ENCODE measurements around the gene PROSER2.

PROSER2 gene, protein sequence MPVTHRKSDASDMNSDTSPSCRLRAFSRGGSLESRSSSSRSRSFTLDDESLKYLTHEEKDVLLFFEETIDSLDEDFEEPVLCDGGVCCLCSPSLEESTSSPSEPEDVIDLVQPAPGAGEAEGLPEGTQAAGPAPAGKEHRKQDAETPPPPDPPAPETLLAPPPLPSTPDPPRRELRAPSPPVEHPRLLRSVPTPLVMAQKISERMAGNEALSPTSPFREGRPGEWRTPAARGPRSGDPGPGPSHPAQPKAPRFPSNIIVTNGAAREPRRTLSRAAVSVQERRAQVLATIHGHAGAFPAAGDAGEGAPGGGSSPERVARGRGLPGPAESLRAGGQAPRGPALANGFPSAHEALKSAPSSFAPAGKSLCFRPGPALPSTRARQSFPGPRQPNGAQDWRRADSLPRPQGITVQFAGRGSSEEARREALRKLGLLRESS

DNA sequence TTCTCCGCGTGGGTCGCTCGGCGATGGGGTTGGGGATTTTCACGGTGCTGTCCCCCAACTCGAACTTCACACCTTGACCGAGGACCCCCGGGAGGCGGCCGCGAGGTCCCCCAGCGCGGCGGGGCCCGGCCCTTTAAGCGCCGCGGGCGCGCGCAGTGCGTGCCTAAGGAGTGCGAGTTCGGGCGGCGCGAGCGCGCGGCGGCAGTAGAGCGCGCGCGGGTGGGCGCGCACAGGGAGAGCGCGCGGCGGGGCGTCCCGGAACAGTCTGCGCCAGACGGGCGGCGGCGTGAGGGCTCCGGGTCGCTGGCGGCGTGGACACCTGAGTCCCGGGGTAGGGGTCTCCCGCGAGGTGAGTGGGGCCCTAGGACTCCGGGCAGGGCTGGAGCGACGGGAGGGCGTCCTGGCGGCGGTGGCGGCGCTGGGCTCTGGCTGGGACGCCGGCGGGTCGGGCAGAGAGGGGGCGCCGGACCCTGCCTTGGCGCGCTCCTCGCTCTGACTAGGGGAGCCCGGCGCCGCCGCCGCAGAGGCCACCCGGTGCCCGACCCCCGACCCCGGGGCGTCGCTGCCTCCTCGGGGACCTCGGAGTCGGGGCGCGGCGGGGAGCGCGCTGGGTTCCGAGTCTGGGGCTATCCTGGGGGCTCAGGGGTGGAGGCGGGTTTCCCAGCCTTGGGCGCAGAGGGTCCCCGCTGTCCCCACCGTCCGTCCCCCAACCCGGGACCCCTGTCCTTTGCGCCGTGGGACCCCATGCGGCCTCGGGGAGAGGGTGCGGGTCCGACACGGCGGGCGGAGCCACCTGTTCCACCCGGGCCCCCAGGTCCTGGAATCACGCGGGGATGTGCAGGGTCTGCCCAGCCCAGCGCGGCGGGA is at the start of gene PROSER2:
Gene PROSER2 (plus strand): TSS at position 235 of the 867 bp plus-strand sequence. CDS start 28,722 bp downstream, outside the sequence.
- DNase-seq (ENCODE audit: low spot score) = no peak

DNA sequence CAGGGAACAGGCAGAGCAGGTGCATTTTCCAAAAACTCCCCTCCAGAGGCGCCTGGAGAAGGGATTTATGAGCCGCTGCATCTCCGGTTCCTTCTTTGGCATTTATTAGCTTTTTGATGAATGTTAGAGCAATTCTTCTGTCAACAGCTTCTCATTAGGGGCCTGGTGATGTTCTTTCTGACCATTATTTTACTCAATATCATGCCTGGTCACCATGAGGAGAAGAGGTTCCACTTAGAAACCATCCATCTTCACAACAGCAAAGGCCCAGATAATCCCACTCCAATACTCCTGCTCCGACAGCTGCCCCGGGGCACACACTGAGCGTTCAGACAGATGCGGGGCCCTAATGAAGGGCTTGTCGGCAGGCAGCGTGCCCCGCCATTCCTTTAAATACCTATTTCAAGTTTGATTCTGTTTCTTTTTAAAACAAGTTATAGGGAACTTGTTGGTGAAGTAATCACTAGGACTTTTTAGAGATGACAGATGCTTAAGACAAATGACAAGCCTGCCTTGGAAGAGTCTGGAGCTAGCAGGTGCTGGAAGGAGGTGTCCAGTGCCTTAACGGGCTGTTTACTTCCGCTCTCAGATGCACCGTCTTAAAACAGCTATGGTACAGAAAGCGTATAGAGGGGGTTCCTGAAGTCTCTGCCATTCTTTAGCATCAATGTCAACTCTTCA is 49.3 kb upstream of the PROSER2 start:
- no peak for DNase-seq (ENCODE audit: low spot score)

DNA sequence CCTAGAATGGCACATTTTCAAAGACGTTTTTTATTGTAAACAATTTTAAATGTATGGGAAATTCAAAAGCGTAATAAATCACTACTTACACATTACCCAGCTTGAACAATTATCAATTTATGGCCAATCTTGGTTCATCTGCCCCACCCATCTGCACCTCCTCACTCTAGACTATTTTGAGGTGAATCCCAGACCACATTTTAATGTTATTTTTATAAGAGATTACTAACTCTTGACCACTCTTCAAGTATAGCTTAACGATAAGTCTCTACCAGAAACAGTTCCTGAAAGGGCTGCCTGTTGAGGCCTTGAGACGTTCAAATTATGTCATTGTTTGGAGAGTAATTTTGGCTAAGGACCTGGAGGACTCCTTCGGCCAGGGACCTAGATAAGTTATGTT is 47.7 kb upstream of the PROSER2 start:
- no peak for DNase-seq (ENCODE audit: low spot score)

DNA sequence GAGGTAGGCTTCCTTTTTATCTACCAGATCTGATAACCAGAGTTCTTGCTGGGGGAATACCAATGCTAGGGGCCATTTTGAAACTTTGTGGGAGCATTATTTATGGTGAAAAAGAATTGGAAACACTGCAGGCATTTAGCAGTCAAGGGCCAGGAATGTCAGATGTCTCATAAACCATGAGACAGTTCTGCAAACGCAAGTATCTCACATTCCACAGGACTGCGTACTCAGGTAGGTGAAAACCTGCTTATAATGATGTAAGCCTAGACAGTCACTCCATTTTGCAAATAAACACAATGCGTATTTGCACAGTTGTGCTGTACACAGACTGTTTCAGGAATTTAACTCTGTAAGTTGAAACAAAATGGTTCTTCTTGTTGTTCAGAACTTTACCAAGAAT is 47.1 kb upstream of the PROSER2 start:
- no peak for DNase-seq (ENCODE audit: low spot score)

DNA sequence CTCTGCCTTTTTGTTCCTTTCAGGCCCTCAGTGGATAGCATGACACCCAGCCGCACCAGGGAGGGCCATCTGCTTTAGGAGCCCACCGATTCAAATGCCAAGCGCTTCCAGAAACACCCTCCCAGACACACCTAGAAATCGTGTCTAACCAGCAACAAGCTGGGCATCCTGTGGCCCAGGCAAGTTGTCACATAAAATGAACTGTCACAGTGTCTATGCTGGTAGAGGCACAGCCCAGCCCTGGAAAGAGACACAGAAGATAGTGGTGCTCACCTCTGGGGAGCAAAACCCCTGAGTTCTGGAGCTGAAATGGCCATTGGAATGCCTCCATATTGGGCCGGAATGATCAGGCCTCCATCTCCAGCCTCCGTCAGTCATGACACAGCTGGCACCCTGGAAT is 42.0 kb upstream of the PROSER2 start:
- no peak for DNase-seq (ENCODE audit: low spot score)

DNA sequence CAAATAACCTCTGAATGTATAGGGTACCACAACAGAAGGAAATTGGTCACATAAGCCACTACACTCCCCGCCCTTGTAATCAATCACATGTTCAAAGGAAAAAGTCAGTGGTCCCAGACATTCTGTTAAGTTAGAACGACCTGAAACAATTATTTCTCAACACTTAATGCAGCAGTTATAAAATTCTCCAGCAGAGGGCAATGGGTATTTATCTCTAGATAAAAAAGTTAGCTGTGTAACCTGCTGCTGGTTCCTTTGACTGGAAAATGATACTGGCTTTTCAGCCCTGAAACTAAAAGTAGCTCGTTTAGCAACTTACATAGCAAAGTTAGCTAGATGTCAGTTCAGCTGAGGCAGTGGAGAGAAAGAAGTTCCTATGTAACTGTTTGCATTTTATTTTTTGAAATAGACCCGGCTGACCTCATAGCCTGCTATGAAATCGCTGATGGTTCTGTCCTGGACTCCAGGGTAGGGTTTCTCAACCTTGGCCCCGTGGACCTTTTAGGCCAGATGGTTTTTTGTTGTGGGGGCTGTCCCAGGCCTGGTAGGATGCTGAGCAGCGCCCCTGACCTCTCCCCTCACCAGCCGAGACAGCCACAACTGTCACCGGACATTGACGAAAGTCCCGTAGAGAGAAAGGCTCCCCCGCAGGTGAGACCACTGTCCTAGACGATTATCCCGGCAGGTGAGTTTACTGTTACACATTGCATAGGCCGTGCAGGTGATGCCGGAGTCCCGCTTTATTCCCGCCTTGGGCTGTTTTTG is 40.2 kb upstream of the PROSER2 start:
- peak; percentile 48 for DNase-seq (ENCODE audit: low spot score)

DNA sequence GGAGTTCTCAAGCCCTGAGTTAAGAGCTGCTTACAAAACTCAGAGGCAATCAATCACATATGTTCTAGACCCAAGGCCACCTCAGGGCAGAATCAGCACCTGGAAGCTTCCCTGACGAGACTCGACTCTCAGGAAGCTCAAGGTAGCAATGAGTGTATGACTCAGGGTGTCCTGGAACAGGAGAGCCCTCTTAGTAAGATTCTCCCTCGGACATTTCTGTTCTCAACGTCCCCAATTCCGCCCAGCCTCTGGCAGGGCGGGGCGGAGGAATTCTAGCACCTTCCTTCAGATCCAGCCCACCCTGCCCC is 39.6 kb upstream of the PROSER2 start:
- no peak for DNase-seq (ENCODE audit: low spot score)

DNA sequence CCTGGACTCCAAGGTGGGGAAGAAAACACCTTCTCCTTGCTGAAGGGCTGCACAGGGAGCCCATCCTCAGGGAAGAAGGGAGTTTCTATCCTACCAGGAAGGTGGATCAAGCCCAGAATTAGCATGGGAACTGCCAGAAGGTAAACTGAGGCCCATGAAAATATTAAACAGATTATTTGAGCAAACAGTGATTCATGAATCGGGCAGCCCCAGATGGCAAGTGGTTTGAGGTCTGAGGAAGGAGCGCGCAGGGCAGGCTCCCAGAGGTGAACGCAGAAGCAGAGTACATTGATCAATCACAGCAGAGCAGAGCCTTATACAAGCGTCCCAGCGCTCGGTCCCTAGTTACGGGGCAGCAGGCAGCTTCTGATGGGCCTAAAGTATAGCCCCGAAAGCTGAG is 35.8 kb upstream of the PROSER2 start:
- DNase-seq (ENCODE audit: low spot score) = no peak

DNA sequence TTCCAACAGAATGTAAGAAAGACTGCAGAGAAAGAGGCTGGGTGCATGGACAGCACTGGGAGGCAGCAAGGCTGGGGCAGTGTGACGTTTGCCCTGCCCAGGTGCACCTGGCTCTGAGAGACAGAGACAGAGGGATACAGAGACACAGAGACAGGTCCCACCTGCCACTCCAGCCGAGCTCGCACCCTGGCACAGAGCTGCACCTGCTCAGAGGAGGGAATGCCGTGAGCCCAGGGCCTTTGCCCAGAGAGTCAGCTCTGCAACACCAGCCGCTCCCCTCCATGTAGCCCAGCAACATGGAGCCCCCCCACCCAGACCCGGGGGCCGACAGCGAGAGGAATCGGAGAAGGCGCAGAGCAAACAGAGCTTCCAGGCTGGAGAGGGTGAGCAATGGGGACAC is 35.3 kb upstream of the PROSER2 start:
- DNase-seq (ENCODE audit: low spot score) = no peak

DNA sequence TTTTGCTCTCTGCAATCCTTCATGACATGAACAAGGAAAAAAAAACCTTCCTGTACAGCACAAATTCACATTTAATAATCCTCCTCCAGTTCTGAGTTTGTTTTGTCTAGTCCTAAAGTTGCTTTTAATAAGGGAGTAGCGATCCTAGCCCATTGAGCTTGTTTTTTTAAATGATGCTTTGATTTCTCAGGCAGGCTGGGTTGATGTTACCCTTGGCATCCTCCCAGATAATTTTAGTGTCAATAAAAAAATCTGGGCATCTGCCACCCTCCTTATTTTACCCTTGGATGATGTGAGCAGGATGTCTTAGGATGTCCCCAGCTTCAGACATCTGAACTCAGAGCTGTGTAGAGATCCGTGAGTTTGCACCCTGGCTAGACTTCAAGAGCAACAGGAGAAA is 33.9 kb upstream of the PROSER2 start:
- no peak for DNase-seq (ENCODE audit: low spot score)

DNA sequence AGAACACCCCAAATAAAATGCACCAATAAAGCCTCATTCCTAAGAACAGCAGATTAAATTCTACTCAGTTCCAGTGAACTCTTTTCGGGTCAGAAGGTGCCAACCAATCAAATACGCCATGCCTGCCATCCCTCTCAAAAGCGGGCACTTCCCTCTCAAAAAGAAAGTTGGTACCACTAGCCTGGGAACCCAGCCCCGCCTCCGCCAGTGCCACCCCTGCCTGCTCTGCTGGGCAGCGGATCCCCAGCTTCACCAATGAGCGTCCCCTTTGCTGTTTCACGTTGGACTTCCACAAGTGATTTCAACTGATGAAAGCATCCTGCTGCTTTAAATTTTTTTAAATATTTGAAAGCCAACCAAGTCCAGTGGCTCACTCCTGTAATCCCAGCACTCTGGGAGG is 33.2 kb upstream of the PROSER2 start:
- DNase-seq (ENCODE audit: low spot score) = no peak

DNA sequence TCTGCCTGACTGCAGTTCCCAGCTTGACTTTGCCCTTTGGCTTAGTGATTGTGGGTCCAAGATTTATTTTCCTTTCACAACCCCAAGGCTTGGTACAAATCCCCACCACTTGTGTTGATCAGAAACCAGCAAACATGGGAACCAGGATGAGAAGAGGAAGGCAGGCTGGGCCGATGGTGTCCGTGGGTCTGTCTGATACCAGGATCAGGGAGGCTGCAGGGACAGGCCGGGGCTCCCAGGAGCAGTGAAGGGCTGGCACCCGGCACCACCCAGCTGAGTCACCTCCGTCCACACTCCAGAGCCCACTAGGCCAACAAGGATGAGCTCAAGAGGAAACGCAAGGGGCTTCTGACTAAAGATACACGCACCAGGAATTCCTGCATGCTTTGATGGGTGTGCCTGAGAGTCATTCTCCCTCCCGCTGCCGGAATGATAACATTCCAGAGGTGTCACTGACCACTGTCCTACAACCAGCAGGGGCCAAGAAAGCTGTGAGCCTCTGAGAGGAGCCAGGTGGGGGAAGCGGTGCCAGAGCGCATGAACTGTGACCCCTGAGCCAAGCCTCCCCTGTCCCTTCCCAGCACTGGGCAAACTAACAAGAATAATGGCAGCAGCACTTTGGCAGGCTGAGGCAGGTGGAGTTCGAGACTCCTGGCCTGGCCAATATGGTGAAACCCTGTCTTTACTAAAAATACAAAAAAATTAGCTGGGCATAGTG is 29.2 kb upstream of the PROSER2 start:
- DNase-seq (ENCODE audit: low spot score) = no peak

DNA sequence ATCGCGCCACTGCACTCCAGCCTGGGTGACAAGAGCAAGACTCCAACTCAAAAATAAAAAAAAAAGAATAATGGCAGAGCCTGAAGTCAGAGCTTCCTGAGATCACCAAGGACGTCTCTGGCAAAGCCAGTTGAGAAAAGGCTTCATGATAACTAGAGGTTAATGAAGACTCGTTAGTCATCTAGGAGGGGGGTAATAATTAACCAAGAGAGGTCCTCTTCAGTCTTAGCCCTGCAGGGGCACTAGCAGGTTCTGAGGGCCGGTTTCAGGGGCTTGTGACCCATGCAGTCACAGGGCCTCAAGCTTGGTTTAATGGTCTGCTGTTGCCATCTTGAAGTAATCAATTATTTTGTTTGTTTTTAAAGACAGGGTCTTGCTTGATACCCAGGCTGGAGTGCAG is 28.6 kb upstream of the PROSER2 start:
- DNase-seq (ENCODE audit: low spot score) = no peak

DNA sequence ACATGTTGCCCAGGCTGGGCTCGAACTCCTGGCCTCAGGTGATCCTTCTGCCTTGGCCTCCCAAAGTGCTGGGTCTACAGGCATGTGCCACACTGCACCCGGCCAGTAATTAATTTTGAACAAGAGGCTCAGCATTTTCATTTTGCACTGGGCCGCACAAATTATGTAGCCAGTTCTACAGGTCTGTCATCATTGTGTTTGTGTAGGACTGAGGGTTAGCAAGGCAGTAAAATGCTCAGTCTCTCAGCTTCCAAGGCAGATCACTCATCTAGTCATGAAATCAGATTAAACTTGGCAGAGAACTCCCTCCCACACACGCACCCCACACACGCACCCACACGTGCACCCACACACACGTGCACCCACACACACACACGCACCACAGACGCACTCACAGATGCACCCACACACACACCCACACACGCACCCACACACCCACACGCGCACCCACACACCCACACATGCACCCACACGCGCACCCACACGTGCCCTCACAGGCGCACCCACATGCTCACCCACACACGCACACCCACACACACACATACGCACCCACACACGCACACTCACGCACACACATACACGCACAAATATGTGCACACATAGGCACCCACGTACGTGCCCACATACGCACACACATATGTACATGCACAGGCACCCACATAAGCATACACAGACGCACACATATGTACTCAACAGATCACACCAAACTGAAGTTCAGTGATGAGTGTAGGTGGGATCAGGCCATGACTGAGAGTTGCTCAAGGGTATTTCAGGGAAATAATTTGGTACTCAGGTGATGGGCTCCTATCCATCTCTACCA is 27.8 kb upstream of the PROSER2 start:
- DNase-seq (ENCODE audit: low spot score) = no peak

DNA sequence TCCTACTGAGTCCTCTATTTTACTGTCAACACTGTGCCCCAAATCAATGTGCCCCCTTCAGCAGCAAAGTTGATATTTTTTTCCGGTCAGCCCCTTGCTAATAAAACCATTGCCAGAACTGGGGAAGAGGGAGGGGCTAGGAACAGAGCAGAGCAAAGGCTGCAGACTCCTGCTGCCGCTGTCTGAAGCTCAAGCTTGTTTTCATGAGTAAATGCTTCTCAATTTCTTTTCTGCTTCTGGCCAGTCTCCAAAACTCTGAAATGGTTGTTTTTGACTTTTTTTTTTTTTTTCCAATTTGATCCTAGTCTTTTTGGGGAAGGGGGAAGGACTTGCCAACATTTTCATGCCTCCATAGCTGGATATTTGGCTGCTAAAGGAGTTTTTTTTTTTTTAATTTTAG is 26.7 kb upstream of the PROSER2 start:
- no peak for DNase-seq (ENCODE audit: low spot score)

DNA sequence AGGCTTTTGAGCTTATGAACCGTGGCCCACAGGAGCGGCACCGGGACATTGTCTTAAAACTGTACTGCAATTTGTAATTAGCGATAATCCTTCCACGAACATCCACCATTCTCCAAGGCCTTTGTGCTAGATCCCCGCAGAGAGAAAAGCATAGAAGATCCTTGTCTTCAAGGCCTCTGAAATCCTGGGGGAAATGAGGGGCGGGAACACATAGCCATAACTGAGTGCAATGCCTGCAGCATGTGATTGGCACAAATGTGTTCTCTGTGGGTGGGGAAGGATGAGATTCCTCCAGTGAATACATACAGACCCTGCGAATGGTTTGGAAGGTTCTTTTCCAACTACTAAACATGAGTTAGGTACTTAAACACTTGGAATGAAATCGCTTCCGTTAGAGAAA is 25.9 kb upstream of the PROSER2 start:
- DNase-seq (ENCODE audit: low spot score) = no peak

DNA sequence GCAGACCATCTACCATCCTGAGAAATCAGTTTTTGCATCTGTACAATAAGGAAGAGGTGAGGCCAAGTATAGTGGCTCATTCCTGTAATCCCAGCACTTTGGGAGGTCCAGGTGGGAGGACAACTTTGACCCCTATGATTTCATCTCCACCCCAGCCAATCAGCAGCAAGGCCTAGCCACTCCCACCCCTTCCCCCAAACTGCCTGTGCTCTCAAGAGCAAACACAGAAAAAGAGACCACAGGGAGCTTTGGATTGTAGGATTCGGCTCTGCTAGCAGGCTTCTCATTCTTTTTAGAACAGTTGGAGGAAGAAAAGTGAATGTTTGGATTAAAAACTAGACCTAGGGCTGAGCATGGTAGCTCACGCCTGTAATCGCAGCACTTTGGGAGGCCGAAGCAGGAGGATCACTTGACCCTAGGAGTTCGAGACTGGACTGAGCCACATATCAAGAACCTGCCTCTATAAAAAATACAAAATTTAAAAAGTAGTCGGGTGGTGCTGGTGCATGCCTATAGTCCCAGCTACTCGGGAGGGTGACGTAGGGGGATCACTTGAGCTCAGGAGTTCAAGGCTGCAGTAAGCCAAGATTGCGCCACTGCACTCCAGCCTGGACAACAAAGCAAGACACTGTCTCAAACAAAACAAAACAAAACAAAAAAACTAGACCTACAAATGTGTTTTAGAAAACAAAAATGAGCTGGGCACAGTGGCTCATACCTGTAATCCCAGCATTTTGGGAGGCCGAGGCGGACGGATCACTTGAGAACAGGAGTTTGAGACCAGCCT is 25.1 kb upstream of the PROSER2 start:
- no peak for DNase-seq (ENCODE audit: low spot score)

DNA sequence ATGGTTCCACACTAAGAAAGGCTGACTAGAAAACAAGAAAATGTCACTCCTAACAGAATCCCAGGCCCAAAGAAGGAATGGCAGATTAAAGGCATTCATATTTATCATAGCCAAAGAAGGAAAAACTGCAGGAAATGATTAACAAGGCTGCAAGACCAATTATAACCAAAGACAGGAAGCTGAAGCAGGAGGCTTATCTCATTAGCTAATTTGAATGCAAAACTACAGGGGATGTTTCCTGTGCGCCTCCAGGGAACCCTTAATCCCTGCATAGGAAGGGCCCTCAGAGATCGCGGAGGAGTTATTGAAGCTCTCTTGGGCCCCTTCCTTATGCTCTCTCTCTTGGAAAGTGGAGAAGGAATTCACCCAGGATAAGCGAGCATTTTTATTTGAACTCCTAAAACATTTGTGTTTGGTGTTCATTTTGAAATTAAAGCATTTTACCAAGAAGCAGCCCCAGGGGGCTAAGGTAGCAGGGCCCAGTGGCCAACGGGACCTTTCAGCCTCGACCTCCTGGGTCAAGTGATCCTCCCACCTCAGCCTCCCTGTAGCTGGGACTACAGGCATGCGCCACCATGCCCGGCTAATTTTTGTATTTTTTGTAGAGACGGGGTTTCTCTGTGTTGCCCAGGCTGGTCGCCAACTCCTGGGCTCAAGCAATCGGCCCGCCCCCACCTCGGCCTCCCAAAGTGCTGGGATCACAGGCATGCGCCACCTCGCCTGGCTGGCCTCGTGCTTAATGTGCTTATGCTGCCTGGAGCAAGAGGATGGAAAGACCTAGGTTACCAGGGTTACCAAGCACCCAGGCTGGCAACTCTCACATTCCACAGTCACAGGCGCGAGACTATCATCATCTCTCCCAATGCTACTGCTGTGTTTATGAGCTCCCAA is 24.1 kb upstream of the PROSER2 start:
- DNase-seq (ENCODE audit: low spot score) = no peak

DNA sequence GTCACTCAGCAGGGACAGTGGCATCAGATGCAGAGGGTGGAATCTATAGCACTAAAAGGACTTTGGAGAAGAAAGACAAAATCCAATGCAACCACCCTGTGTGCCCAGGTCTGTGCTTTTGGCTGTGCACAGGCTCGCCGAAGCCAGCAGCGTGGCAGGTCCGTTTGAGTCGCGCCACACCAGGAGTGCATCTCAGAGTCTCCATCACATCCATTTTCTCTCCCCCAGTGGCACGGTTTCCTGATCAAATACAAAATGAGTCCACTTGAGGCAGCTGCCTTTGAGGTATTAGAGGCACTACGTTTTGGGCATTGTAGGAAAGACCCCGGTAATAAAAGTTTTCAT is 23.4 kb upstream of the PROSER2 start:
- no peak for DNase-seq (ENCODE audit: low spot score)
